PC-3 (cell line): ENCODE measurements around the gene SYT9.

Experiments
- CTCF ChIP-seq: fragments of 300-600 bp; sonication (generic); conservative IDR thresholded peaks from 2 replicates; pipeline ENCODE4 v1.5.1; 2017; ENCODE audit warnings: antibody characterized with exemption, low read depth, mild to moderate bottlenecking, low read length
- EZH2 ChIP-seq: fragments of 300-600 bp; sonication (generic); IDR thresholded peaks from one replicate; pipeline ENCODE4 v1.6.1; 2017; ENCODE audit warnings: antibody characterized with exemption, mild to moderate bottlenecking, low read length; ENCODE audit not compliant: unreplicated experiment
- EZH2phosphoT487 ChIP-seq: fragments of 300-600 bp; sonication (generic); IDR thresholded peaks from 2 replicates; pipeline ENCODE4 v1.6.1; 2018; ENCODE audit warnings: mild to moderate bottlenecking, antibody characterized with exemption, low read length, borderline replicate concordance

GRCh38 chr11:7414973-7415817 is 163.5 kb downstream of the SYT9 start:
- TF ChIP-seq EZH2 (no peak), CTCF (no peak), EZH2phosphoT487 (no peak)
